Tibial nerve (tissue), 3 donors: Measurements from ENCODE around the gene CLEC11A.

Experiments used
- EP300 ChIP-seq, 2 donors: sonication (generic); formaldehyde crosslinking; IDR thresholded peaks; one replicate each; pipeline ENCODE4 v1.6.1; 2017; ENCODE audit warnings: antibody characterized with exemption in 2 of 2, mild to moderate bottlenecking in 1 of 2
- POLR2A ChIP-seq, 2 donors: fragments of 450-650 bp; IDR thresholded peaks; one replicate each; pipeline ENCODE4 v1.6.1; 2017; ENCODE audit warnings: antibody characterized with exemption in 2 of 2, mild to moderate bottlenecking in 2 of 2, moderate library complexity in 2 of 2

DNA sequence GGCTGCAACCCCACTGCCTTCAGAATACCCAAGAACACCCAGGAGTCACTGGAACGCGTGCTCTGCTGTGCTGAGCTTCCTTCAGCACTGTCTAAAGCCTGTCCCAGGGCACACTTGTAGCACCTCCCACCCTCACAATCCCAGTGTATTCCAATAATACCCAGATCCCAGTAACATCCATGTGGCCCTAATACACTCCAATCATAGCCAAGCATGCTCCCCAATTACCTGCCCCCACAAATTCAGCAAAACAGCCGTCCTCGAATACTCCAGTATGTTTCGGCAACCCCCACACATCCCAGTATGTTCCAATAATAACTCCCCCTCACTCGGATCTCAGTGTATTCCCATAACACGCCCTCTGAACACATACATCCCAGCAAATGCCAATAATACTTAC lies 32.7 kb upstream of the CLEC11A start:
- no peak for TF ChIP-seq POLR2A (IDR thresholded peaks at IDR 0.05)
- no peak for TF ChIP-seq EP300 (IDR thresholded peaks at IDR 0.05)
